Peyer's patch (tissue), 4 donors: ENCODE measurements around the gene GIPC2.
"Not testable (repeated sequence)": the region's sequence is repeated elsewhere in the genome, so short reads cannot be mapped to it uniquely, and the experiment has no call there.

ENCODE experiments used
- CTCF ChIP-seq, 6 experiments: fragments of 450-650 bp in 4 of 6; fragments of 200-600 bp in 2 of 6; sonication (generic) in 1 of 6; IDR thresholded peaks; one replicate each; pipeline ENCODE4 v1.5.1; 2017 to 2019; ENCODE audit warnings: antibody characterized with exemption in 6 of 6, mild to moderate bottlenecking in 3 of 6, moderate library complexity in 1 of 6
- POLR2A ChIP-seq, 2 donors: fragments of 450-650 bp; IDR thresholded peaks; one replicate each; pipeline ENCODE4 v1.5.1; 2017; ENCODE audit warnings: antibody characterized with exemption in 2 of 2, mild to moderate bottlenecking in 2 of 2, moderate library complexity in 2 of 2

GRCh38 chr1:78021134-78021533 is 24.6 kb upstream of the GIPC2 start:
- not testable (repeated sequence) for TF ChIP-seq CTCF, POLR2A (IDR thresholded peaks at IDR 0.05)
